H9 (cell line): ENCODE data around the gene TNKS1BP1. TPM values are rescaled to one million over a fixed set of nuclear protein-coding genes. Genes with fewer than 3 reads are reported as not detected.

ENCODE experiments used
- DNase-seq: peaks from one replicate; pipeline ENCODE4 v3.0.0-alpha.2; 2017
- H2AFZ ChIP-seq: one replicate; pipeline ENCODE4 v1.6.1; 2013; ENCODE audit warnings: mild to moderate bottlenecking, low read length, control low read depth, moderate library complexity
- H2AK5ac ChIP-seq: 2 replicates; pipeline ENCODE4 v1.6.1; 2013; ENCODE audit warnings: low read length, control low read depth, mixed read lengths; ENCODE audit not compliant: insufficient read length
- H2BK120ac ChIP-seq: one replicate; pipeline ENCODE4 v1.6.1; 2013; ENCODE audit warnings: low read depth, mild to moderate bottlenecking, low read length, control low read depth, inconsistent platforms; ENCODE audit not compliant: poor library complexity, severe bottlenecking
- H2BK12ac ChIP-seq: 2 replicates; pipeline ENCODE4 v1.6.1; 2013; ENCODE audit warnings: low read length, control low read depth, mixed read lengths, low read depth; ENCODE audit not compliant: insufficient read length
- H2BK15ac ChIP-seq: 2 replicates; pipeline ENCODE4 v1.6.1; 2013; ENCODE audit warnings: low read depth, low read length, control low read depth
- H2BK20ac ChIP-seq: one replicate; pipeline ENCODE4 v1.6.1; 2013; ENCODE audit warnings: low read depth, mild to moderate bottlenecking, low read length, control low read depth, inconsistent platforms; ENCODE audit not compliant: poor library complexity, severe bottlenecking
- H2BK5ac ChIP-seq: 2 replicates; pipeline ENCODE4 v1.6.1; 2013; ENCODE audit warnings: low read length, control low read depth, mixed read lengths; ENCODE audit not compliant: insufficient read length
- H3K14ac ChIP-seq: 2 replicates; pipeline ENCODE4 v1.6.1; 2013; ENCODE audit warnings: low read length, control low read depth; ENCODE audit not compliant: insufficient read depth
- H3K18ac ChIP-seq: 2 replicates; pipeline ENCODE4 v1.6.1; 2013; ENCODE audit warnings: low read depth, mild to moderate bottlenecking, mixed read lengths, low read length, control low read depth; ENCODE audit not compliant: insufficient read length
- H3K23ac ChIP-seq: 2 replicates; pipeline ENCODE4 v1.6.1; 2013; ENCODE audit warnings: low read length, control low read depth, mixed read lengths, low read depth; ENCODE audit not compliant: insufficient read length
- H3K23me2 ChIP-seq: 2 replicates; pipeline ENCODE4 v1.6.1; 2013; ENCODE audit warnings: low read depth, mild to moderate bottlenecking, mixed read lengths, low read length, control low read depth; ENCODE audit not compliant: insufficient read length, poor library complexity, severe bottlenecking
- H3K27ac ChIP-seq: 2 replicates; pipeline ENCODE4 v1.5.1; 2013; ENCODE audit warnings: low read length, control low read depth, mixed read lengths, low read depth; ENCODE audit not compliant: insufficient read length
- H3K27me3 ChIP-seq: 2 replicates; pipeline ENCODE4 v1.6.1; 2013; ENCODE audit warnings: low read length, control low read depth, inconsistent platforms; ENCODE audit not compliant: insufficient read depth
- H3K4ac ChIP-seq: 2 replicates; pipeline ENCODE4 v1.6.1; 2013; ENCODE audit warnings: low read depth, mild to moderate bottlenecking, control low read depth, inconsistent platforms, low read length, moderate library complexity
- H3K4me1 ChIP-seq: 2 replicates; pipeline ENCODE4 v1.6.1; 2013; ENCODE audit warnings: low read length, control low read depth, inconsistent platforms; ENCODE audit not compliant: insufficient read depth
- H3K4me2 ChIP-seq: 2 replicates; pipeline ENCODE4 v1.6.1; 2013; ENCODE audit warnings: low read length, control low read depth, mixed read lengths; ENCODE audit not compliant: insufficient read length, insufficient read depth
- H3K56ac ChIP-seq: 2 replicates; pipeline ENCODE4 v1.6.1; 2013; ENCODE audit warnings: low read depth, mild to moderate bottlenecking, mixed read lengths, low read length, control low read depth; ENCODE audit not compliant: insufficient read length
- H3K79me1 ChIP-seq: 2 replicates; pipeline ENCODE4 v1.6.1; 2013; ENCODE audit warnings: low read depth, mild to moderate bottlenecking, moderate library complexity, low read length, control low read depth, inconsistent platforms; ENCODE audit not compliant: insufficient read depth, poor library complexity, severe bottlenecking
- H3K79me2 ChIP-seq: 2 replicates; pipeline ENCODE4 v1.6.1; 2013; ENCODE audit warnings: low read length, control low read depth, inconsistent platforms; ENCODE audit not compliant: insufficient read depth
- H3K9ac ChIP-seq: 2 replicates; pipeline ENCODE4 v1.6.1; 2013; ENCODE audit warnings: low read length, control low read depth, mixed read lengths; ENCODE audit not compliant: insufficient read length; ENCODE audit errors: extremely low read depth
- H3K9me3 ChIP-seq: one replicate; pipeline ENCODE4 v1.6.1; 2013; ENCODE audit warnings: low read depth, low read length, inconsistent platforms; ENCODE audit not compliant: control insufficient read depth
- H3T11ph ChIP-seq: one replicate; pipeline ENCODE4 v1.6.1; 2013; ENCODE audit warnings: mild to moderate bottlenecking, low read length, control low read depth, inconsistent platforms
- H4K20me1 ChIP-seq: one replicate; pipeline ENCODE4 v1.6.1; 2013; ENCODE audit not compliant: control insufficient read depth, insufficient read length, insufficient read depth
- H4K5ac ChIP-seq: 2 replicates; pipeline ENCODE4 v1.6.1; 2013; ENCODE audit warnings: low read depth, mild to moderate bottlenecking, mixed read lengths, low read length, control low read depth; ENCODE audit not compliant: insufficient read length
- H4K8ac ChIP-seq: replicated peaks from 2 replicates; pipeline ENCODE4 v1.6.1; 2013; ENCODE audit warnings: low read length, control low read depth, mixed read lengths, low read depth; ENCODE audit not compliant: insufficient read length
- H4K91ac ChIP-seq: 2 replicates; pipeline ENCODE4 v1.6.1; 2013; ENCODE audit warnings: low read depth, mild to moderate bottlenecking, moderate library complexity, mixed read lengths, low read length, control low read depth; ENCODE audit not compliant: insufficient read length
- H3K27ac Mint-ChIP-seq, 3 experiments: 2 replicates in 2 of 3; 3 replicates in 1 of 3; pipeline ENCODE4 v1.8.0; 2020 to 2021; ENCODE audit warnings: mixed read lengths in 3 of 3, mild to moderate bottlenecking in 1 of 3, moderate library complexity in 1 of 3
- H3K27me3 Mint-ChIP-seq: 2 replicates; pipeline ENCODE4 v1.8.0; 2021; ENCODE audit warnings: low read depth, mild to moderate bottlenecking, moderate library complexity, mixed read lengths
- H3K36me3 Mint-ChIP-seq, 3 experiments: 2 replicates in 2 of 3; 3 replicates in 1 of 3; pipeline ENCODE4 v1.8.0; 2020 to 2021; ENCODE audit warnings: low read depth in 3 of 3, mixed read lengths in 3 of 3; ENCODE audit not compliant: insufficient read depth in 1 of 3
- H3K4me1 Mint-ChIP-seq, 2 experiments: 2 replicates each; pipeline ENCODE4 v1.8.0; 2020; ENCODE audit warnings: mixed read lengths in 2 of 2
- H3K4me3 Mint-ChIP-seq, 2 experiments: 2 replicates in 1 of 2; 3 replicates in 1 of 2; pipeline ENCODE4 v1.8.0; 2020 to 2021; ENCODE audit warnings: mild to moderate bottlenecking in 2 of 2, mixed read lengths in 2 of 2, moderate library complexity in 1 of 2
- H3K9me3 Mint-ChIP-seq, 2 experiments: 2 replicates in 1 of 2; 3 replicates in 1 of 2; pipeline ENCODE4 v1.8.0; 2020; ENCODE audit warnings: mild to moderate bottlenecking in 2 of 2, mixed read lengths in 2 of 2, moderate library complexity in 1 of 2
- CTCF ChIP-seq: fragments of 200-600 bp; sonication (generic); conservative IDR thresholded peaks from 3 replicates; pipeline ENCODE4 v1.8.0; 2021; ENCODE audit warnings: antibody characterized with exemption, mild to moderate bottlenecking
- WGBS: extraction: QIAGEN DNeasy Blood & Tissue Kit; methylation state at CpG from one replicate; pipeline ENCODE4 v1.1.7; 2013; ENCODE audit warnings: missing lambda C conversion rate, low lambda C conversion rate, mixed read lengths; ENCODE audit not compliant: insufficient read length; ENCODE audit errors: extremely low coverage; 5-methylcytosine and 5-hydroxymethylcytosine counted together
- total RNA-seq: library from RNA; stranded (reverse); gene quantifications from 2 replicates; pipeline ENCODE4 v1.2.1, GENCODE V29; 2021

Gene TNKS1BP1
- total RNA-seq, 1 experiment from 2014 or later, result 130 TPM

- H3K4ac ChIP-seq, result no peak overlapping the region
- H4K20me1 ChIP-seq, result no peaks in the 10 kb centered on the region
- H3K9me3 Mint-ChIP-seq, result no peaks in the 10 kb centered on the region; a peak in 1 of 5 replicates
- H3K27me3 Mint-ChIP-seq, result peaks cover 1% of the 10 kb centered on the region; the same call in 1 of the 2 replicates
- no peak overlapping the region for H3K18ac ChIP-seq
- H3K27me3 ChIP-seq, result no peaks in the 10 kb centered on the region
- H4K5ac ChIP-seq, result no peak overlapping the region
- peaks cover 11% of the 10 kb centered on the region for H3K79me2 ChIP-seq
- no peak overlapping the region for H2BK120ac ChIP-seq
- H3K14ac ChIP-seq, result no peak overlapping the region
- no peak overlapping the region for H4K8ac ChIP-seq
- peaks cover 19% of the 10 kb centered on the region for H3K79me1 ChIP-seq
- no CpG with 5 or more reads among the region's 3 CpGs for WGBS
- no peak overlapping the region for H3T11ph ChIP-seq
- H2AK5ac ChIP-seq, result no peak overlapping the region
- no peak overlapping the region for H2BK12ac ChIP-seq
- no peak overlapping the region for H2AFZ ChIP-seq
- peak overlapping the region; percentile 77 to 92 (median 86) for H3K27ac Mint-ChIP-seq
- H3K9me3 ChIP-seq, result no peaks in the 10 kb centered on the region
- H2BK15ac ChIP-seq, result no peak overlapping the region
- H3K4me1 ChIP-seq, result peaks cover 13% of the 10 kb centered on the region; the same call in 1 of the 2 replicates
- peak overlapping the region; percentile 39 for H3K9ac ChIP-seq
- no peak overlapping the region for H3K56ac ChIP-seq
- peaks cover 13% of the 10 kb centered on the region for H3K23me2 ChIP-seq
- H3K4me1 Mint-ChIP-seq, result peaks cover 43% of the 10 kb centered on the region in 2 experiments
- H4K91ac ChIP-seq, result no peak overlapping the region
- no peak overlapping the region for H3K23ac ChIP-seq
- peak overlapping the region; percentile 57 for H3K4me2 ChIP-seq
- H2BK5ac ChIP-seq, result no peak overlapping the region
- H3K36me3 Mint-ChIP-seq, result peaks cover 38 to 56% (median 47%) of the 10 kb centered on the region in 3 experiments
- H2BK20ac ChIP-seq, result no peak overlapping the region
- no peak for TF ChIP-seq CTCF
- H3K27ac ChIP-seq, result no peak overlapping the region
- DNase-seq, result no peak
- H3K4me3 Mint-ChIP-seq, result peak overlapping the region; percentile 89 to 94
Observed at GRCh38 chr11:57323167-57323854, 1.4 kb downstream of the TNKS1BP1 start.
